Heart left ventricle (tissue), 13 donors: ENCODE results near the gene GCGR.

Experiments used
- CTCF ChIP-seq, 12 donors: fragments of 200-600 bp; sonication (generic) in 4 of 12; IDR thresholded peaks; one replicate each; pipeline versions ENCODE4 v1.5.0 to v1.8.0; 2018 to 2022; ENCODE audit warnings: antibody characterized with exemption in 12 of 12, mild to moderate bottlenecking in 5 of 12
- POLR2A ChIP-seq, 2 donors: fragments of 450-650 bp; IDR thresholded peaks; one replicate each; pipeline ENCODE4 v1.6.1; 2017; ENCODE audit warnings: antibody characterized with exemption in 2 of 2, mild to moderate bottlenecking in 2 of 2, moderate library complexity in 2 of 2
- donor health status: ischemic (EF 13 %, LVEDD 7.1; RV severe dilation, severe dysfunction).
- donor health status: DM: no; HTN: yes; CAD: no.
- donor health status: DM: no; HTN: no; CAD: no.
- donor health status: ischemic (EF 25% LVEDD 6.9; RV normal size, moderate dysfunction).
- donor health status: ischemic (EF 25% LVEDD 5.7; RV mildly dilated, moderate dysfunction).
- donor health status: ischemic (EF 35%, LVEDD 5.7; RV mildly dilated, moderate dysfunction).
- donor health status: nonischemic (EF 11% LVEDD 7.7; RV severe dilation, severe dysfunction).
- donor health status: DM: yes; HTN: yes; CAD: no.
- donor health status: PGD.
- donor health status: ischemic (EF 29% LVEDD 5.4; RV normal size, mild dysfunction).
- donor health status: nonischemic (EF 23%, LVEDD 6.1; RV moderate dilation, normal function).

- TF ChIP-seq CTCF (IDR thresholded peaks at IDR 0.05): no peak
- TF ChIP-seq POLR2A (IDR thresholded peaks at IDR 0.05): no peak
Measured at GRCh38 chr17:81845361-81845760, 41.4 kb downstream of the GCGR start.
